GM21619 (cell line): ENCODE results near the gene TRIM22.

Source experiments
- ATAC-seq: cut with Tn5 transposase; IDR thresholded peaks from one replicate; pipeline ENCODE4 v1.9.1; 2021; ENCODE audit not compliant: unreplicated experiment

TRIM22 gene

GRCh38 chr11:5737670-5738392 is 48.2 kb downstream of the TRIM22 start:
- no peak for ATAC-seq

- ATAC-seq: no peak
Measured at GRCh38 chr11:5738431-5738830, 48.8 kb downstream of the TRIM22 start.

- ATAC-seq: no peak
Measured at GRCh38 chr11:5746614-5747013, 57.0 kb downstream of the TRIM22 start.

- no peak for ATAC-seq
Measured at GRCh38 chr11:5749836-5750235, 60.2 kb downstream of the TRIM22 start.

GRCh38 chr11:5753943-5754342 is 64.4 kb downstream of the TRIM22 start, which contains the start of gene OR52N4:
Gene OR52N4, plus strand, starts transcription at chr11:5754243. Its CDS starts 498 bp downstream, at chr11:5754741.
- no peak for ATAC-seq
